Large intestine (tissue), 3 donors: ENCODE measurements around the gene ORAI3. TPM values are rescaled to one million over a fixed set of nuclear protein-coding genes. Genes with fewer than 3 reads are reported as not detected.

ENCODE experiments used
- DNase-seq, 2 donors: peaks; one replicate each; pipeline versions ENCODE4 v3.0.0 to v3.0.0-alpha.2; 2013
- H3K27ac ChIP-seq: one replicate; pipeline ENCODE4 v1.5.1; 2013; ENCODE audit warnings: low read length
- H3K27me3 ChIP-seq: 2 replicates; pipeline ENCODE4 v1.6.1; 2013; ENCODE audit warnings: low read length; ENCODE audit not compliant: control insufficient read depth, insufficient read depth
- H3K36me3 ChIP-seq: 2 replicates; pipeline ENCODE4 v1.6.1; 2013; ENCODE audit warnings: low read length; ENCODE audit not compliant: control insufficient read depth, insufficient read depth
- H3K4me1 ChIP-seq: one replicate; pipeline ENCODE4 v1.6.1; 2013; ENCODE audit warnings: low read length; ENCODE audit not compliant: control insufficient read depth, insufficient read depth
- H3K4me3 ChIP-seq: one replicate; pipeline ENCODE4 v1.5.1; 2013; ENCODE audit warnings: low read length
- H3K9me3 ChIP-seq: one replicate; pipeline ENCODE4 v1.6.1; 2013; ENCODE audit warnings: mild to moderate bottlenecking, low read depth, low read length, moderate library complexity; ENCODE audit not compliant: control insufficient read depth
- WGBS: methylation state at CpG from one replicate; pipeline ENCODE4 v1.1.5; 2013; ENCODE audit warnings: low lambda C conversion rate; ENCODE audit not compliant: insufficient coverage; 5-methylcytosine and 5-hydroxymethylcytosine counted together
- polyA plus RNA-seq: library from polyadenylated mRNA; unstranded; fragments of 120-200 nt; gene quantifications from one replicate; pipeline ENCODE4 v1.2.1, GENCODE V29; 2013

Gene ORAI3
- polyA plus RNA-seq, 1 donor = 24.5 TPM

DNA sequence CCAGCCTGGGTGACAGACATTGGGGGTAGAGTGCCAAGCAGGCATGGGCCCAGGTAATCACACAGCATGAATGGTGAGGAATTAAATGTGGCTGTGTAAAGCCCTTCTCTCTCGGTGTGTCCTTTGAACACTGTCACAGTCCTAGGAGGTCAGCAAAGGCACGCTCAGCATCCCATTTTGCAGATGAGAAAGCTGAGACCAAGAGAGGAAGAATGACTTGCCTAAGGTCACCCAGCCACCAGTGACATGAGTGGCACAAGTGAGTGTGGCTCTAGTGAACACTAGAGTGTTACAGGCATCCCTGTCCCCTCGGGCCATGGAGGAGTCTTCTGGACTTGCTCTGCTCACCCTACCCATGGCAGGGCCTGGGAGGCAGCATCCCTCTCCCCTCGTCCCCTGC lies 41.8 kb upstream of the ORAI3 start:
- H3K9me3 ChIP-seq = no peaks in the 10 kb centered on the region
- no peak overlapping the region for H3K4me3 ChIP-seq
- no peak overlapping the region for H3K27ac ChIP-seq
- H3K27me3 ChIP-seq = no peaks in the 10 kb centered on the region
- H3K36me3 ChIP-seq = no peaks in the 10 kb centered on the region
- WGBS = no CpG with 5 or more reads among the region's 4 CpGs
- H3K4me1 ChIP-seq = peaks cover 3% of the 10 kb centered on the region
- DNase-seq = no peak

DNA sequence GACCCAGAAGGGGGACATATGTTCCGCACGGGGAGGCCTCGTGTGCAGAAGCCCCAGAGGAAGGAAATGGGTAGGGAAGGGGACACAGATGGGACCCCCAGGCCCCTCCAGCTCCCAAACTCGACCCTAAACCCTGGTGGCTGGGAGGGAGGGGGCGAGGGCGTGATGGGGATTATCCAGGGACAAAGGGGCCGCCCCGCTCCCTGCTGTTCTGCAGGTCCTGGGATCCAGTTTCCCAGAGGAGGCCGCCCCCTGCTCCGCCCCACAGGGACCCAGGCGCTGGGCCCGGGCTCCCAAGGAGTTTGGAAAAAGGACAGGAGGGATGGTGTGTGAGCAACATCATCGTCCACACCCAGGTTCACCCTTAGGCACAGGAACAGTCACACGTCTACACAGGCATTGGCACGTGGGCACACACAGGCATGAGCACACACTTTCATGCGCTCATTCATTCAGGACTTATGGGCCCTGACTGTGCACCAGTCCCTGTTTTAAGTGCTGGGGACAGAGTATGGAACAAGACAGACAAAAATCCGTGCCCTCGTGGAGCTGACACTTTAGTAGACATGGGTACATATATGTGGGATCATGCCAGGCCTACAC lies 38.3 kb upstream of the ORAI3 start:
- no peaks in the 10 kb centered on the region for H3K4me1 ChIP-seq
- H3K27ac ChIP-seq = no peak overlapping the region
- no peak overlapping the region for H3K4me3 ChIP-seq
- no peaks in the 10 kb centered on the region for H3K9me3 ChIP-seq
- no peaks in the 10 kb centered on the region for H3K27me3 ChIP-seq
- DNase-seq = no peak
- H3K36me3 ChIP-seq = no peaks in the 10 kb centered on the region
- WGBS = no CpG with 5 or more reads among the region's 18 CpGs

DNA sequence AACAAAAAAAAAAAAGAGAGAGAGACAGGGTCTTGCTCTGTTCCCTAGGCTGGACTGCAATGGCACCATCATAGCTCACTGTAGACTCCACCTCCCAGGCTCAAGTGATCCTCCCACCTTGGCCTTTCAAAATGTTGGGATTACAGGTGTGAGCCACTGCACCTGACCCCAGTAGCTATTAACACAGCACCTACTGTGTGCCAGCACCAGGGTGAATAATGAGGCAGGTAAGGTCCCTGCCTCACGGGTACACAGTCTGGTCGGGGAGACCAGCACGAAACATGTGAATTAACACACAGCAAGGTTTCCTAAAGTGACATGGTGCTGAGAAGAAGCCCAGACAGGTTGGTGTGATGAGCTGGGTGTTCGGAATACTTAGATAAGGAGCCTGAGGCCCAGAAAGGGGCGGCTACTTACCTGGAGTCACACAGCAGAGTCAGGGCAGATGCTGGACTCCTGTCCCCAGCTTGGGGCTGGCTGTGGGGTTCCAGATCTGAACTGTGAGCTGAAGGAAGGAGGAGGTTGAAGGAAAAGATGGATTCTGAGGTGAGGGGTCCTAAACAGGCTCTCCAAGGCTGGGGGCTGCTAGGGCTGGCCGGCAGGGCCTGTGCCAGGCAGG lies 36.0 kb upstream of the ORAI3 start:
- WGBS = no CpG with 5 or more reads among the region's 6 CpGs
- Histone ChIP-seq H3K27ac (no peak overlapping the region), H3K4me1 (no peaks in the 10 kb centered on the region), H3K4me3 (no peak overlapping the region), H3K9me3 (no peaks in the 10 kb centered on the region), H3K27me3 (no peaks in the 10 kb centered on the region), H3K36me3 (no peaks in the 10 kb centered on the region)
- no peak for DNase-seq

DNA sequence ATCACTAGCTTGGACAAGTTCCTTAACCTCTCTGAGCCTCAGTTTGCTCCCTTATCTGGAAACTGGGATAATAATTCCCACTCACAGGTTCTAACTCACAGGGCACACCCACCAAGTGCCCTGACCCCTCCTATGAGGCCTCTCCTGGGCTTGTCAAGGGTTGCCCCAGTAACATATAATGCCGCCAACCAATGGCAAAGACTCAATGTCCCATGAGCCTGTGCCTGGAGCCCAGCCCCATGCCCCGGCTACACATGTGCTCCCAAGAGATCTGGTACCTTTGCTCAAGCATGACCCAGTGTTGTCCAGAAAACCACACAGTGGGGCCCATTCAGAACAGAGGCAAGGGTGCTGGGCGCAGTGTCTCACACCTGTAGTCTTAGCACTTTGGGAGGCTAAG lies 34.0 kb upstream of the ORAI3 start:
- no peaks in the 10 kb centered on the region for H3K9me3 ChIP-seq
- peak; percentile 45 to 60 for DNase-seq
- H3K36me3 ChIP-seq = no peaks in the 10 kb centered on the region
- no peaks in the 10 kb centered on the region for H3K4me1 ChIP-seq
- WGBS = no CpG with 5 or more reads among the region's 3 CpGs
- H3K4me3 ChIP-seq = no peak overlapping the region
- no peaks in the 10 kb centered on the region for H3K27me3 ChIP-seq
- H3K27ac ChIP-seq = no peak overlapping the region

DNA sequence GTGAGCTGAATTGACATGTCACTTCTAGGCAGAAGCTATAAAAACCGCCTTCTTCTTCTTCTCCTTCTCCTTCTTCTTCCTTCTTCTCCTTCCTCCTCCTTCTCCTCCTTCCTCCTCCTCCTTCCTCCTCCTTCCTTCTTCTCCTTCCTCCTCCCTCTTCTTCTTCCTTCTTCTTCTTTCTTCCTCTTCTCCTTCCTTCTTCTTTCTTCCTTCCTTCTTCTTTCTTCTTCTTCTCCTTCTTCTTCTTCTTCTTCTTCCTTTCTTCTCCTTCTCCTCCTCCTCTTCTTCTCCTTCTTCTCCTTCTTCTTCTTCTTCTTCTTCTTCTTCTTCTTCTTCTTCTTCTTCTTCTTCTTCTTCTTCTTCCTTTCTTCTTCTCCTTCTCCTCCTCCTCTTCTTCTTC lies 30.3 kb upstream of the ORAI3 start:
- no peaks in the 10 kb centered on the region for H3K36me3 ChIP-seq
- H3K4me1 ChIP-seq = peaks cover 6% of the 10 kb centered on the region
- no peaks in the 10 kb centered on the region for H3K27me3 ChIP-seq
- H3K9me3 ChIP-seq = no peaks in the 10 kb centered on the region
- no peak overlapping the region for H3K4me3 ChIP-seq
- DNase-seq = no peak
- WGBS = no CpG with 5 or more reads among the region's 1 CpG
- no peak overlapping the region for H3K27ac ChIP-seq

DNA sequence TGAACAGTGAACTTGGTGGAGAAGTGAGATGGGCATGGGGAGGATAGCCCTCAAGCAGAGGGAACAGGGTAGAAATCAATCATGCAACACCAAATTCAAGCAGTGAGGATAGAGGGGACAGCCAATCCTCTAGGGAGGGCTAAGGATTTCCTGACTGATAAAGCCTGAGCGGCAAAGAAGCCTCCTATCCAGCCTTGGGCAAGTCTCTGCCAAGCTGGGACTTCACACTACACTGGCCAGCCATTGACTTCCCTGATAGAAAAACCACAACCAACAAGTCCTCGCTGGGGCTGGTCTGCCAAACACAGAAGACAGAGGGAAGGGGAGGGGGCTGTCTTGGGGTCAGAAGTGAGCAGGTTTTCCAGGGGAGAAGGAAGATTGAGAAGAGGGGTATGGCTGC lies 28.0 kb upstream of the ORAI3 start:
- H3K36me3 ChIP-seq = peaks cover 1% of the 10 kb centered on the region
- no peak overlapping the region for H3K27ac ChIP-seq
- H3K4me3 ChIP-seq = no peak overlapping the region
- no peaks in the 10 kb centered on the region for H3K27me3 ChIP-seq
- H3K4me1 ChIP-seq = peaks cover 8% of the 10 kb centered on the region
- no peaks in the 10 kb centered on the region for H3K9me3 ChIP-seq
- DNase-seq = no peak
- WGBS = no CpG with 5 or more reads among the region's 2 CpGs

DNA sequence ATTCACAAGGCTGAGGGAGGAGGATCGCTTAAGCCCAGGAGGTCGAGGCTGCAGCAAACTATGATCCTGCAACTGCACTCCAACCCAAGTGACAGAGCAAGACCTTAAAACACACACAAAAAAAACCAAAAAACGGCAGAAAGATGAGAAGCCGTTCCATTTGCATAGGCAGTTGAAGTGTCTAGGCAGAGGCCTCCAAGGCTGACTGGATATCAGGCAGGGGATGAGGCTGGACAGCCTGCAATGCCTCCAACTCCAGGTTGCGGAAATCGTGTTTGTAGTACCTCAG lies 27.5 kb upstream of the ORAI3 start:
- Histone ChIP-seq H3K36me3 (peaks cover 7% of the 10 kb centered on the region), H3K27ac (peak overlapping the region; percentile 92), H3K9me3 (no peaks in the 10 kb centered on the region), H3K4me3 (peak overlapping the region; percentile 53), H3K27me3 (no peaks in the 10 kb centered on the region), H3K4me1 (peaks cover 8% of the 10 kb centered on the region)
- no peak for DNase-seq
- no CpG with 5 or more reads among the region's 6 CpGs for WGBS

DNA sequence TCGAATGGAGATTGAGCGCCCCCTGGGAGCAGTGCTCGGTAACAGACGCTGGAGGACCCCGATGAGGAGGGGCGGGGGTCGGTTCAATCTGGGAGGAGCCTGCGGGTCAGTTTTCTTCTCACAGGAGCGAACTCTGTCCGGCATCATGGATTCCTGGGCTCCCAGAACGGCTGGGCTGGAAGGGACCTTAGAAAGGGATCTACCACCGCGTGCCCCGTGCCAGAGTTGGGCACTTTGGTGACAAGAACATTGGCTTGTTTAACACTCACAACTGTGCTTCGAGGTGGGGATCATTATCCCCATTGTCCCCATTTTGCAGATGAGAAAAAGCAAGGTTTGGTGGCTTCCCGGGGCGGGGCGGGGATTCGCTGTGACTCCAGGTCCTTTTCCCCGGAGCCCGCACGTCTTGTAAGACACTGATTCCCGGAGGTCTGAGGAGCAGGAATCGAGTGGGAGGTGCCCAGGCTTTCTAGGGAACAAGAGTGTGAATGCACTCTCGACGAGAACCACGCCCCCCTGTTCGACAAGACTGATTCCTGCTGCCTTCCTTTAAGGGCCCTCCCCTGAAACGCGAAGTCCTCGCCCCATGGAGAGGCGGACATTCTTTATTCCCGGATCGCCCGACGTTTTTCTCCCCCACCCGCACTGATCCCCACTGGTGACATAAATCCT lies 27.0 kb upstream of the ORAI3 start:
- H3K4me3 ChIP-seq = peak overlapping the region; percentile 53
- H3K27ac ChIP-seq = peak overlapping the region; percentile 92
- no peaks in the 10 kb centered on the region for H3K27me3 ChIP-seq
- peaks cover 8% of the 10 kb centered on the region for H3K4me1 ChIP-seq
- peaks cover 11% of the 10 kb centered on the region for H3K36me3 ChIP-seq
- no peaks in the 10 kb centered on the region for H3K9me3 ChIP-seq
- 0% methylated on average over 4 of the region's 37 CpGs for WGBS
- DNase-seq = peak; percentile 92

DNA sequence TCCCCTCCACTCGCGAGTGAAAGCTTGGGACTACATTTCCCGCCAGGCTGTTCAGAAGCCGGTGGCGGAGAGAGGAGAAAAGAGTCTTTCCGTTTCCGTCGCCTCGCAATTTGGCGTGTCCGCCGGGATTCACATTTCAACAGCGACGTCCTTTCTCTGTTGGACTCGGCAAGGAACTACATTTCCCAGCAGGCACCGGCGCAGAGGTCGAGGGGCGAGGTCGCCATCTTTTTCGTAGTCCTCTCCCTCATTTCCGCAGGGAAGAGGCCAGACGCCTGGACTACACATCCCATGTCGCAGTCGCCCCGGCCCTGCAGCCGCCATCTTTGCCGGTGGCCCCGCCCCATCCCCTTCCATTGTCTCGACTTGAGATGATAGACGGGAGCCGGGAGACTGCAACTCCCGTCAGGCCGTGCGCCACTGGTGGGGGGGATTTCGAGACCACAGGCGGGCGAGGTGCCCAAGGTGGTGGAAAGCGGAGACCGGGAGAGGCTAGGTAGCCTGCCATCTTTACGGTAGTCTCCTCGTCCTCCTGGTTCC lies 26.4 kb upstream of the ORAI3 start:
- WGBS = no CpG with 5 or more reads among the region's 42 CpGs
- Histone ChIP-seq H3K4me3 (peak overlapping the region; percentile 68), H3K27me3 (no peaks in the 10 kb centered on the region), H3K4me1 (peaks cover 8% of the 10 kb centered on the region), H3K9me3 (no peaks in the 10 kb centered on the region), H3K27ac (peak overlapping the region; percentile 92), H3K36me3 (peaks cover 17% of the 10 kb centered on the region)
- DNase-seq = peak in 1 of 2 donors; percentile 100

DNA sequence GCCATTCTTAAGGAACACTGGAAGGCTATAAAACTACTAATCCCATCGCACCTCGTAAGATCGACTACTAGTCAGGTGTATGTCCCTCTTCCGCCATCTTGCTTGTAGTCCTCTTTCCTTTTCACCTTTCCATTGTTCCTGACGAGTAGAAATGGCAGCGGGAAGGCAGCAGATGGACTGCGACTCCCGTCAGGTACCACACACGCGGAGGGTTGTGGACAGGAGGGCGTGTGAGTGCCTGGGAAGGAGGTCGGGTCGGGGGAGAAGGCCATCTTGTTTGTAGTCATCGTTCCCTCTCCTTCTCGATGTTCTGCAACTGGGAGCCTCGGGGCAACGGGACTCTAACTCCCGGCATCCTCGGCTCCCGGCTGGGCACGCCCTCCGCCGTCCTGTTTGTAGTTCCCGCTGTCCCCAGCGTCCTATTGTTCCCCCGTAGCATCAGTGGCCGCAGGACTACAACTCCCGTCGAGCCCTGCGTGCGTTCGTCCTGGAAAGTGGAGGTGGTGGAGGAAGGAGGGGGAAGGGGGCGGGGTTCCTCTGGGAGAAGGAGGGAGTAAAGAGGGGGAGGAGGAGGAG lies 25.8 kb upstream of the ORAI3 start:
- peak overlapping the region; percentile 92 for H3K27ac ChIP-seq
- WGBS = 0% methylated on average over 1 of the region's 33 CpGs
- peaks cover 21% of the 10 kb centered on the region for H3K36me3 ChIP-seq
- no peaks in the 10 kb centered on the region for H3K9me3 ChIP-seq
- DNase-seq = peak; percentile 100
- no peaks in the 10 kb centered on the region for H3K27me3 ChIP-seq
- peaks cover 8% of the 10 kb centered on the region for H3K4me1 ChIP-seq
- H3K4me3 ChIP-seq = peak overlapping the region; percentile 68
